Lower leg skin (tissue), 4 donors: Measurements from ENCODE around the gene KSR2. TPM values are rescaled to one million over a fixed set of nuclear protein-coding genes. Genes with fewer than 3 reads are reported as not detected.

Experiments
- DNase-seq, 2 donors: peaks; one replicate each; pipeline ENCODE4 v3.0.0-alpha.2; 2019; ENCODE audit warnings: low spot score in 2 of 2
- H3K4me3 ChIP-seq: fragments of 200-600 bp; sonication (generic); 2 replicates; pipeline ENCODE4 v1.5.1; 2017; ENCODE audit warnings: mild to moderate bottlenecking, low read depth; ENCODE audit not compliant: poor library complexity, severe bottlenecking
- CTCF ChIP-seq, 3 donors: fragments of 450-650 bp; IDR thresholded peaks; one replicate each; pipeline ENCODE4 v1.5.1; 2016; ENCODE audit warnings: antibody characterized with exemption in 3 of 3, mild to moderate bottlenecking in 3 of 3, moderate library complexity in 2 of 3
- POLR2A ChIP-seq, 2 donors: fragments of 450-650 bp; IDR thresholded peaks; one replicate each; pipeline ENCODE4 v1.6.1; 2016 to 2017; ENCODE audit warnings: antibody characterized with exemption in 2 of 2, mild to moderate bottlenecking in 1 of 2, moderate library complexity in 1 of 2
- WGBS, 2 donors: methylation state at CpG; one replicate each; pipeline ENCODE4 v1.1.5; 2018; 5-methylcytosine and 5-hydroxymethylcytosine counted together
- intact Hi-C: fragments of 100-400 bp; cut with DNase I; formaldehyde crosslinking; loops from one replicate; pipeline ENCODE4 v1.15.0; 2023; ENCODE audit warnings: low total_unique reads
- total RNA-seq, 4 donors: library from RNA; depleted of rRNA; stranded (reverse); fragments of >200 nt; gene quantifications; one replicate each; pipeline ENCODE4 v1.1.0, GENCODE V29; 2016

Gene KSR2
- total RNA-seq, 4 donors from 2014 or later, result 0.17 to 0.84 (median 0.35) TPM

GRCh38 chr12:117889098-117889497, 79.7 kb downstream of the KSR2 start:
- no peak overlapping the region for H3K4me3 ChIP-seq
- DNase-seq, result no peak
- WGBS, 2 donors, result 77 to 81% methylated on average over 7 of the region's 7 CpGs
- intact Hi-C loops, result no loop called here
- TF ChIP-seq POLR2A (IDR thresholded peaks at IDR 0.05) (no peak), CTCF (IDR thresholded peaks at IDR 0.05) (no peak)

GRCh38 chr12:117885211-117885610, 83.6 kb downstream of the KSR2 start:
- TF ChIP-seq POLR2A (IDR thresholded peaks at IDR 0.05) (no peak), CTCF (IDR thresholded peaks at IDR 0.05) (no peak)
- no peak overlapping the region for H3K4me3 ChIP-seq
- DNase-seq, result no peak
- intact Hi-C loops, result no loop called here
- WGBS, 2 donors, result 90 to 95% methylated on average over 3 of the region's 3 CpGs

GRCh38 chr12:117884161-117884560, 84.6 kb downstream of the KSR2 start:
- intact Hi-C loops, result no loop called here
- WGBS, 2 donors, result 77 to 82% methylated on average over 3 of the region's 3 CpGs
- no peak for DNase-seq
- TF ChIP-seq CTCF (IDR thresholded peaks at IDR 0.05) (no peak), POLR2A (IDR thresholded peaks at IDR 0.05) (no peak)
- H3K4me3 ChIP-seq, result no peak overlapping the region

GRCh38 chr12:117882603-117883184, 86.1 kb downstream of the KSR2 start:
- TF ChIP-seq CTCF (IDR thresholded peaks at IDR 0.05), result no peak
- intact Hi-C loops, result no loop called here
- no peak for DNase-seq
- H3K4me3 ChIP-seq, result no peak overlapping the region

- no peak overlapping the region for H3K4me3 ChIP-seq
- WGBS, 2 donors, result 41 to 67% methylated on average over 1 of the region's 1 CpG
- TF ChIP-seq CTCF (IDR thresholded peaks at IDR 0.05) (no peak), POLR2A (IDR thresholded peaks at IDR 0.05) (no peak)
- intact Hi-C loops, result no loop called here
- DNase-seq, result no peak
Measured at GRCh38 chr12:117882181-117882580, 86.6 kb downstream of the KSR2 start.

GRCh38 chr12:117881517-117881916, 87.3 kb downstream of the KSR2 start:
- DNase-seq, result no peak
- no peak overlapping the region for H3K4me3 ChIP-seq
- intact Hi-C loops, result no loop called here
- TF ChIP-seq POLR2A (IDR thresholded peaks at IDR 0.05), result no peak
- TF ChIP-seq CTCF (IDR thresholded peaks at IDR 0.05), result no peak
